ENCODE results near the gene TMEM198.

Gene TMEM198

DNA sequence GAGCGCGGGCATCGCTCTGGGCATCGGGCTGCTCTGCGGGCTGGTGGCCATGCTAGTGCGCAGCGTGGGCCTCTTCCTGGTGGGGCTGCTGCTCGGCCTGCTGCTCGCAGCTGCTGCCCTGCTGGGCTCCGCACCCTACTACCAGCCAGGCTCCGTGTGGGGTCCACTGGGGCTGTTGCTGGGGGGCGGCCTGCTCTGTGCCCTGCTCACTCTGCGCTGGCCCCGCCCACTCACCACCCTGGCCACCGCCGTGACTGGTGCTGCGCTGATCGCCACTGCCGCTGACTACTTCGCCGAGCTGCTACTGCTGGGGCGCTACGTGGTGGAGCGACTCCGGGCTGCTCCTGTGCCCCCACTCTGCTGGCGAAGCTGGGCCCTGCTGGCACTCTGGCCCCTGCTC lies 3.8 kb downstream of the TMEM198 start:
- H3K27ac ChIP-seq = no peak overlapping the region
- TF ChIP-seq, protein P1, sequence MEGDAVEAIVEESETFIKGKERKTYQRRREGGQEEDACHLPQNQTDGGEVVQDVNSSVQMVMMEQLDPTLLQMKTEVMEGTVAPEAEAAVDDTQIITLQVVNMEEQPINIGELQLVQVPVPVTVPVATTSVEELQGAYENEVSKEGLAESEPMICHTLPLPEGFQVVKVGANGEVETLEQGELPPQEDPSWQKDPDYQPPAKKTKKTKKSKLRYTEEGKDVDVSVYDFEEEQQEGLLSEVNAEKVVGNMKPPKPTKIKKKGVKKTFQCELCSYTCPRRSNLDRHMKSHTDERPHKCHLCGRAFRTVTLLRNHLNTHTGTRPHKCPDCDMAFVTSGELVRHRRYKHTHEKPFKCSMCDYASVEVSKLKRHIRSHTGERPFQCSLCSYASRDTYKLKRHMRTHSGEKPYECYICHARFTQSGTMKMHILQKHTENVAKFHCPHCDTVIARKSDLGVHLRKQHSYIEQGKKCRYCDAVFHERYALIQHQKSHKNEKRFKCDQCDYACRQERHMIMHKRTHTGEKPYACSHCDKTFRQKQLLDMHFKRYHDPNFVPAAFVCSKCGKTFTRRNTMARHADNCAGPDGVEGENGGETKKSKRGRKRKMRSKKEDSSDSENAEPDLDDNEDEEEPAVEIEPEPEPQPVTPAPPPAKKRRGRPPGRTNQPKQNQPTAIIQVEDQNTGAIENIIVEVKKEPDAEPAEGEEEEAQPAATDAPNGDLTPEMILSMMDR (IDR thresholded peaks at IDR 0.05; ENCODE audit: low read depth, low read length) = no peak
- H3K4me3 ChIP-seq (ENCODE audit: low read depth, low read length) = no peak overlapping the region
- H3K9me3 ChIP-seq (ENCODE audit: severe bottlenecking) = no peaks in the 10 kb centered on the region
- H3K36me3 ChIP-seq = peaks cover 44% of the 10 kb centered on the region
- no peak for DNase-seq
- H3K27me3 ChIP-seq (ENCODE audit: insufficient read depth, low read depth, severe bottlenecking) = no peaks in the 10 kb centered on the region

DNA sequence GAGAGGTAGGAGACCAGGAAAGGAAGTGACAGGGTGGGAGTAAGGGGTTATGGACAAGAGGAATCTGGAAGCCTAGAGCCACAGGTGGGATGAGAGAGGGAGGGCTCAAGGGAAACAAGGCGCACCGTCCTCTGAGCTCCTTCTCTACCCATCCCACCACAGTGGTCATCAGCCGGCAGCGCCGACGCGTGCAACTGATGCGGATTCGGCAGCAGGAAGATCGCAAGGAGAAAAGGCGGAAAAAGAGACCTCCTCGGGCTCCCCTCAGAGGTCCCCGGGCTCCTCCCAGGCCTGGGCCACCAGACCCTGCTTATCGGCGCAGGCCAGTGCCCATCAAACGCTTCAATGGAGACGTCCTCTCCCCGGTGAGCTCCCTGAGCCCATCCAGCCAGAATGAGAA lies 5.2 kb downstream of the TMEM198 start:
- no peak for DNase-seq
- Histone ChIP-seq H3K27ac (no peak overlapping the region), H3K36me3 (peaks cover 43% of the 10 kb centered on the region), H3K27me3 (ENCODE audit: insufficient read depth, low read depth, severe bottlenecking) (no peaks in the 10 kb centered on the region), H3K9me3 (ENCODE audit: severe bottlenecking) (no peaks in the 10 kb centered on the region), H3K4me3 (ENCODE audit: low read depth, low read length) (no peak overlapping the region)
- TF ChIP-seq, protein P1 (IDR thresholded peaks at IDR 0.05; ENCODE audit: low read depth, low read length) = no peak

DNA sequence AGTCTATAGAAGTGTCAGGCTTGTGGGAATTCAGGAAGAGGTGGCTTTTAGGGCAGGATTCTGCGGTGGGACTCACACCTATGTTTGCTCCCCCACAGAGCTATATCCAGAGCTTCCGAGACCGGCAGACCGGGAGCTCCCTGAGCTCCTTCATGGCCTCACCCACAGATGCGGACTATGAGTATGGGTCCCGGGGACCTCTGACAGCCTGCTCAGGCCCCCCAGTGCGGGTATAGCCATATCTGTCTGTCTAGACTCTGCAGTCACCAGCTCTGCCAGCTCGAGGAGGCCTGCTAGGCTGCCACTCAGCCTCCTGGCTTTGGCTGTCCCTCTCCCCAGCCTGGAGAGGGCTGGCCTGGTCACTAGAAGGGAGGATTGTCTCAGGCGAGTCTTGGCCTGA lies 5.8 kb downstream of the TMEM198 start:
- Histone ChIP-seq H3K4me3 (ENCODE audit: low read depth, low read length) (no peak overlapping the region), H3K27ac (no peak overlapping the region), H3K9me3 (ENCODE audit: severe bottlenecking) (no peaks in the 10 kb centered on the region), H3K27me3 (ENCODE audit: insufficient read depth, low read depth, severe bottlenecking) (no peaks in the 10 kb centered on the region), H3K36me3 (peaks cover 42% of the 10 kb centered on the region)
- no peak for DNase-seq
- TF ChIP-seq, protein P1 (IDR thresholded peaks at IDR 0.05; ENCODE audit: low read depth, low read length) = no peak

DNA sequence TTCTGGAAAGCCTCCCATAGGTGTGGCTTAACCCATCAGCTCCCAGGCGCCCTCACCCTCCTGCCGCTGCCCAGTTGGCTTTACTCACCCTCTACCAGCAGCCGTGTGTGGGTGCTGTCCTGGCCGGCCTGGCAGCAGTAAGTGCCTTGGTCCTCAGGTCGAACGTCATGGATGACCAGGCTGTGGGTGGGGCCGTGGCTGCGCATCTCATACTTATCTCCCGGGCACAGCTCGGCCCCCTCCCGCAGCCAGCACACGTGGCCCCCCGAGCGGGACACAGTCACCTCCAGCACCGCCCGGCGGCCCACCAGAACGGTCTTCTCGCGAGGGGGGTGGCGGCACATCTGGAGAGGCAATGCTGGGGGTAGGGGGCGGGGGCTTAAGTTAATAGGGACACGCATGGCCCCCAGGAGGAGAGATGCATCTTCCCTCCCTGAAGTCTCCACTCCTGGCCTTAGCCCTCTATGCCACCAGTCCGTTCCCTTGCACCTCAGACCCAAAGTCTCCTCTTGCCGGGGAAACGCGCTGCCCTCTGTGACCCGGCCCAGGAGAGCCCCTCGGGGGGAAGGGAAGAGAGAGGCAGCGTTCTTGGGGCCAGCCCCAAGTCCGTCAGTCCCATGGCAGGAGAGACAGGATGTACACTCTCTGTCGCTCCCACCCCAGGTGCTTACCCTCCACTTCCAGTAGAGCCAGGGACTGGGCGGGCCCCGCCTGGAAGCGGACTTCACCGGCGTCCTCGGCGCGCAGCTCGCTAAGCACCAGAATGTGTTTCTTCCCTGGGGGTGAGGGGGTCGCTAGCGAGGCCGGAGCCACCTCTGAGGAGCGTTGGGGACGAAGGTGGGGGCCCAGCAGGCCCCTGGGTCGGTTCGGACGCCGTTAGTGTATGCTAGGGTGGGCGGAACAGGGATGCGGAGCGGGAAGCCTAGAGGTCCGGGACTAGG lies 7.9 kb downstream of the TMEM198 start:
- DNase-seq = peak; percentile 59
- Histone ChIP-seq H3K27me3 (ENCODE audit: insufficient read depth, low read depth, severe bottlenecking) (no peaks in the 10 kb centered on the region), H3K27ac (peak overlapping the region; percentile 60)

DNA sequence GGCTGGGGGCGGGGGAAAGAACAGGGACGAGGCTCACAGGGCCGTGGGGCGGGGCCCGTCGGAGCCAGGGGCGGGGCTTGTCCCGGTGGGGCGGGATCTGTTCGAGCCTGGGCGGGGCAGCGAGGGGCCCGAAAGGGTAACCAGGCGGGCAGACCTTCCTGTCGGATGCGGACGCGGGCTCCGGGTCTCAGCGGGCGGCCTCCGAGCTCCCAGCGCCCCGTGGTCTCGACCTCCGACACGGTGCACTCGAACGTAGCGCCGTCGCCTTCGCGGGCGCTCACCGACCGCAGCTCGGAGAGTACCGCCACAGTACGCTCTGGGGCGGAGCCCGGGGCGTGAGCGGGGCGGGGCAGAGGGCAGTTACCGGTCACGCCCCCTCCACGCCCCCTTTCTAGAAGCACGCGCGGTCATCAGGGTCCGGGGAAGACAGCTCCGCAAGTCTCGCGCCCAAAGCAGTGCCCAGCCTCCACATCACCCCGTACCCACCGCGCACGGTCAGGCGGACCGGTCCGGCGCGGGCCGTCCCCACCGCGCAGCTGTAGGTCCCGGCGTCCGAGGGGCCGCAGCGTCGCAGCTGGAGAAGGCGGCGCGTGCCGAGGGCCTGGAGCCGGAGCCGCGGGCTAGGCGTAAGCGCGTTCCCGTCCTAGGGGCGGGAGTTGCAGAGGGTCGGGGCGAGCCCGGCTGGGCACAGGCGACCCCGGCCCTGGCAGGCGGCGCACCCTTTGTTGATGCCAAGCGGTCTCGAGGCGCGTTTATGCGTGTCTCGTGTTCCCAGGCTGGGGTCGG lies 8.7 kb downstream of the TMEM198 start:
- DNase-seq = peak; percentile 93
- Histone ChIP-seq H3K36me3 (peaks cover 26% of the 10 kb centered on the region), H3K27me3 (ENCODE audit: insufficient read depth, low read depth, severe bottlenecking) (no peaks in the 10 kb centered on the region), H3K4me3 (ENCODE audit: low read depth, low read length) (peak overlapping the region; percentile 62), H3K27ac (peak overlapping the region; percentile 60), H3K9me3 (ENCODE audit: severe bottlenecking) (no peaks in the 10 kb centered on the region)
- TF ChIP-seq, protein P1 (IDR thresholded peaks at IDR 0.05; ENCODE audit: low read depth, low read length) = no peak

More for the DNA sequence above, 7.9 kb downstream of the TMEM198 start:
- TF ChIP-seq, protein P1 (IDR thresholded peaks at IDR 0.05; ENCODE audit: low read depth, low read length) = no peak
- Histone ChIP-seq H3K4me3 (ENCODE audit: low read depth, low read length) (peak overlapping the region; percentile 62), H3K9me3 (ENCODE audit: severe bottlenecking) (no peaks in the 10 kb centered on the region), H3K36me3 (peaks cover 33% of the 10 kb centered on the region)
